Ascending aorta (tissue), 2 donors: Measurements from ENCODE around the gene HBS1L. TPM values are rescaled to one million over a fixed set of nuclear protein-coding genes. Genes with fewer than 3 reads are reported as not detected.

Source experiments
- DNase-seq, 2 donors: peaks; one replicate each; pipeline ENCODE4 v3.0.0-alpha.2; 2019; ENCODE audit warnings: low spot score in 2 of 2
- H3K27ac ChIP-seq, 2 donors: fragments of 200-600 bp; sonication (generic); one replicate each; pipeline ENCODE4 v1.5.1; 2016 to 2017; ENCODE audit warnings: mild to moderate bottlenecking in 1 of 2
- H3K27me3 ChIP-seq: fragments of 200-600 bp; sonication (generic); one replicate; pipeline ENCODE4 v1.5.1; 2017
- H3K36me3 ChIP-seq, 2 donors: fragments of 200-600 bp; sonication (generic); one replicate each; pipeline ENCODE4 v1.5.1; 2016
- H3K4me1 ChIP-seq, 2 donors: fragments of 200-600 bp; sonication (generic); one replicate each; pipeline ENCODE4 v1.5.1; 2016 to 2017; ENCODE audit warnings: mild to moderate bottlenecking in 1 of 2
- H3K4me3 ChIP-seq, 2 donors: fragments of 200-600 bp; sonication (generic); one replicate each; pipeline ENCODE4 v1.5.1; 2016 to 2017; ENCODE audit warnings: mild to moderate bottlenecking in 1 of 2
- H3K9me3 ChIP-seq, 2 donors: fragments of 200-600 bp; sonication (generic); one replicate each; pipeline ENCODE4 v1.5.1; 2016
- CTCF ChIP-seq, 3 experiments: fragments of 200-600 bp in 2 of 3; fragments of 450-650 bp in 1 of 3; sonication (generic) in 2 of 3; IDR thresholded peaks; one replicate each; pipeline ENCODE4 v1.5.1; 2016 to 2019; ENCODE audit warnings: antibody characterized with exemption in 3 of 3, mild to moderate bottlenecking in 1 of 3, moderate library complexity in 1 of 3
- intact Hi-C: fragments of 100-400 bp; cut with DNase I; formaldehyde crosslinking; loops from one replicate; pipeline ENCODE4 v1.15.1; 2023
- total RNA-seq: library from RNA; depleted of rRNA; stranded (reverse); fragments of >200 nt; gene quantifications from one replicate; pipeline ENCODE4 v1.1.0, GENCODE V29; 2016

HBS1L gene
- total RNA-seq, 1 donor from 2014 or later = 9.8 TPM

GRCh38 chr6:134950482-134950881 is 104.1 kb downstream of the HBS1L start:
- Histone ChIP-seq H3K4me1 (no peaks in the 10 kb centered on the region), H3K27me3 (no peaks in the 10 kb centered on the region), H3K9me3 (no peaks in the 10 kb centered on the region), H3K27ac (no peak overlapping the region), H3K4me3 (no peak overlapping the region), H3K36me3 (no peaks in the 10 kb centered on the region)
- intact Hi-C loops = no loop called here
- DNase-seq = no peak
- TF ChIP-seq CTCF (IDR thresholded peaks at IDR 0.05) = no peak

- H3K27ac ChIP-seq = no peak within 1 kb of the TSS
- H3K4me3 ChIP-seq = no peak within 1 kb of the TSS
- H3K36me3 ChIP-seq = no peaks in the 10 kb centered on the region
- H3K27me3 ChIP-seq = no peaks in the 10 kb centered on the region
- no peaks in the 10 kb centered on the region for H3K9me3 ChIP-seq
- intact Hi-C loops = no loop called here
- DNase-seq = no peak
- H3K4me1 ChIP-seq = no peaks in the 10 kb centered on the region
- no peak for TF ChIP-seq CTCF (IDR thresholded peaks at IDR 0.05)
Measured at GRCh38 chr6:134949927-134950326, 104.7 kb downstream of the HBS1L start, which contains the start of gene ALDH8A1. Gene ALDH8A1, minus strand, starts transcription at chr6:134950101. Its CDS starts 48 bp downstream, at chr6:134950053.

DNA sequence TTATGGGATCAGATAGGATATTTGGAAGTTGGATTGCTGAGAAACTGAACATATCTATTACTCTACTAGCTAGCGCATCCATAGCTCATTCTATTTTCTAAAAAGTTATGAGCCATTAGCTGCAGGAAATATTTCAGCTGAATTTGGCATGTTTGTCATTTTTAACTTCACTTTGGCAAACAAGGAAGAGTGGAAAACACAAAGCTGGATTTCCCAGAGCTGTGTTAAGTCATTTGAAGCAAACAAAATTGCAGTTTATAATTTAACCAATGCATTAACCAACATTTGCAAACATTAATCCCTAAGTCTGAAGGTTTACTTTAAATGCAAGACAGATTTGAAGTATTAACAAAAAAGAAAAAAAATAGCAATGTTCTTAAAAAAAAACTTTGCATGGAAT is 105.9 kb downstream of the HBS1L start:
- intact Hi-C loops = no loop called here
- TF ChIP-seq CTCF (IDR thresholded peaks at IDR 0.05) = no peak

GRCh38 chr6:134948142-134948541 is 106.5 kb downstream of the HBS1L start:
- H3K9me3 ChIP-seq = no peaks in the 10 kb centered on the region
- intact Hi-C loops = no loop called here
- no peak for DNase-seq
- H3K36me3 ChIP-seq = no peaks in the 10 kb centered on the region
- H3K27ac ChIP-seq = no peak overlapping the region
- TF ChIP-seq CTCF (IDR thresholded peaks at IDR 0.05) = no peak
- H3K4me3 ChIP-seq = no peak overlapping the region
- H3K4me1 ChIP-seq = no peaks in the 10 kb centered on the region
- H3K27me3 ChIP-seq = no peaks in the 10 kb centered on the region

More for the DNA sequence above, 105.9 kb downstream of the HBS1L start:
- H3K27ac ChIP-seq = no peak overlapping the region
- H3K27me3 ChIP-seq = no peaks in the 10 kb centered on the region
- H3K9me3 ChIP-seq = no peaks in the 10 kb centered on the region
- H3K4me1 ChIP-seq = no peaks in the 10 kb centered on the region
- no peak overlapping the region for H3K4me3 ChIP-seq
- H3K36me3 ChIP-seq = no peaks in the 10 kb centered on the region
- DNase-seq = no peak

GRCh38 chr6:134945045-134945444 is 109.6 kb downstream of the HBS1L start:
- Histone ChIP-seq H3K27ac (no peak overlapping the region), H3K36me3 (no peaks in the 10 kb centered on the region), H3K27me3 (no peaks in the 10 kb centered on the region), H3K4me3 (no peak overlapping the region), H3K4me1 (no peaks in the 10 kb centered on the region), H3K9me3 (no peaks in the 10 kb centered on the region)
- TF ChIP-seq CTCF (IDR thresholded peaks at IDR 0.05) = no peak
- DNase-seq = no peak
- intact Hi-C loops = no loop called here

DNA sequence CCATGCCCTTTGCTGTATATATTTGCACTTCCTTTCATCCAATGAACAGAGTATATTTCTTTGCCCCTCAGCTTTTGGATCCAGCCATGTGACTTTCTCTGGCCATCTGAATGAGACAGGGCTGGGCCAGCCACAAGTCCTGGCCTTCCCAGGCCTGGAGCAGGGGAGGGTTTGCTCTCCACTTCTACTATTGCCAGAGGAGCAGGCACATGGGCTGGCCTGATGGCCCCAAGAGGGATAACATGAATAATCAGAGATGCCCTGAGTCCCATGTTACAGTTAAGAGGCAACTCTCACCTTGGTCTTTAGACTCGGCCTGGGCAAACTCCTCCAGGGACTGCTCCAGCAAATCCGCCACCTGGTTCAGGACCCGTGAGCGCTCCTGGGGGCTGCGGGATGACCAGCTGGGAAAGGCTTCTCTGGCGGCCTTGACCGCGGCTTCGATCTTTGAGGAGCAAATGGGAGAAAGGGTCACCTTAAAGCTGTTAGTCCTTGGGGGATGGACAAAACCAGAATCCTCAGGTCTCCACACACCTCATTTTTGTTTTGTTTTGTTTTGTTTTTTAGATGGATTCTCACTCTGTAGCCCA is 111.0 kb downstream of the HBS1L start:
- DNase-seq = no peak
- Histone ChIP-seq H3K27ac (no peak overlapping the region), H3K9me3 (no peaks in the 10 kb centered on the region), H3K4me3 (no peak overlapping the region), H3K36me3 (no peaks in the 10 kb centered on the region), H3K27me3 (no peaks in the 10 kb centered on the region), H3K4me1 (no peaks in the 10 kb centered on the region)
- TF ChIP-seq CTCF (IDR thresholded peaks at IDR 0.05) = no peak
- intact Hi-C loops = loop anchor here (5.0 kb wide), 3 partner anchors 61 to 771 kb away; no protein-coding TSS in a partner anchor
